ENCODE measurements around the gene TBC1D1.
A peak's percentile ranks its signal among the peaks of the same experiment; 100 is the strongest.

Gene TBC1D1

DNA sequence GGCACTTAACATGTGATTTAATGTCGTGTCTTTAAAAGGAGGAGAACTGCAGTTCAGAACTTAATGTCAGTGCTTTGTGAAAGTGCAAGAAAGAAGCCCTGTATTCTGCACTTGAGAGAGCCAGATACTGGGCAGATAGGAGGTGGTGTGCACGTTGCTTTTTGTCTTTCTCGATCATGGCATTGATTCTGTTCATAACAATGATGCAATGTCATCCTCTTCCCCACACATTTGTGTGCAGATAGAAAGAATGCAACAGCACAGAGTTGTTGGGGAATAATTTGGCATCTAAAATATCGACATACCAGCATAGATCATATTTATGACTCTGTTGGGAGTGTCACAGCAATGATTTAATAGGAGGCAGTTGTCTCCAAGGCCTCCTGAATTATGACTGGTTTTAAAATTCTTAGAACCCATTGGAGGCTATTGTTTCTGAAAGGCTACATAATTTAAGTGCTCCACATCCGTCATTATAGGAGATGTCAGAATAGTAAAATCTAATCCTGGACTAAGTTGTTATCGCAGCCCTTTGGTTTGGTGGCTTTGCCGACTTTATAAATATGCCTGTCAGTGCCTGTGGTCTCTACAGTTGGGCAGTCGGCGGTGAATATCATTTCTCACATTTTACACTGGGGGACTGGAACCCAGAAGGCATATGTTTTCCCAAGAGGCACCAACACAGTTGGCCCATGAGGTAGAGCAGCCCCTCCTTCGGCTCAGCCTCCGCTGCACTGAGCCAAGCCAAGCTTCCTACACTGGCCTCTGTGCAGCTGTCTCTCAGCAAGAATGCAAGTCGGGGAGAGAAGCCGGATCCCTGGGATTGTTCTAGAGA, 194.2 kb downstream of the TBC1D1 start:
- DNase-seq = no peak

DNA sequence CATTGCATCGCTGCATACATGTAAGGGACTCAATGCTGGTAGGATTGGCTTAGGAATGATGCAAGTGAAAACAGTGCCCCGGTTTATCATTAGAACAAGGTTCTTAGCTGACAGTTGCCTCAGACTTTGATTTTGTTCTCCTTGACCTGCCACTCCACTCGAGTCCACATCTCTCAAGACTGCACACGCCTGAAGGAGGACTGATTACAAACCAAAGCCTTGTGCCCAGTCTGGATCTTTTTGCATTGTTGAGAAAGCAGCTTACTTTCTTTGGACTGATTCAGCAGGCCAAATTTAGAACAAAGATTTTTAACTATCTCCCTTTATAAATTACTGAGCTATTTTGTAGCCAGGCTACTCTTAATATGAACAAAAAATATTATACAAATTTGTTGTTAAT, 194.9 kb downstream of the TBC1D1 start:
- DNase-seq = no peak

DNA sequence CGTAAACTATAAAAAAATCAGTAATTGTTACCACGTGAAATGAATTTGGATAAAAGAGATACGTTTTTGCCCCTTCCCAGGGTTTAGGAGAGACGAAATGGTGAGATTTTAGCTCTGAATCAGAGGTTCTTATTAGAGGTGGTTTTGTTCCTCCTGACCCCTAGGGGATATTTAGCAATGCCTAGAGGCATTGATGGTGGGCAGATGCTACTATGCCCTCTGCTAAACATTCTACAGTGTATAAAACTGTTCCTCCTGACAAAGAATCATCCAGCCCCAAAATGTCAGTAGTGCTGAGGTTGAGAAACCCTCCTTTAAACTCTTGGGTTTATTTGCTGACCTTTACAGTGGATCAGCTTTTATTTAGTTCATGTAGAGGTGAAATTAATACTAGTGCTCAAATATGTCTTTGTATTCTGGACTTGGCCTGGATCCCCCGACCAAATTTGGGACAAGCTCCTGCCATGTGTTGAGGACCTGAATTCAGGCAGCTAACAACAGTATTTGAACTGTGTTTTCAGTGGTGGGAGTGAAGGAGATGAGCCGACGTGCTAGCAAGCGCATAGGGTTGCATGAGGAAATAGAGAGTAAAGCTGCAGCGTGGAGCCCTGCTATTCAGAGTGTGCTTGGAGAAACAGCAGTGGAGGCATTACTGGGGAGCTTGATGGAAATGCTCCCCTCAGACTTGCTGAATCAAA, 195.4 kb downstream of the TBC1D1 start:
- no peak for DNase-seq

DNA sequence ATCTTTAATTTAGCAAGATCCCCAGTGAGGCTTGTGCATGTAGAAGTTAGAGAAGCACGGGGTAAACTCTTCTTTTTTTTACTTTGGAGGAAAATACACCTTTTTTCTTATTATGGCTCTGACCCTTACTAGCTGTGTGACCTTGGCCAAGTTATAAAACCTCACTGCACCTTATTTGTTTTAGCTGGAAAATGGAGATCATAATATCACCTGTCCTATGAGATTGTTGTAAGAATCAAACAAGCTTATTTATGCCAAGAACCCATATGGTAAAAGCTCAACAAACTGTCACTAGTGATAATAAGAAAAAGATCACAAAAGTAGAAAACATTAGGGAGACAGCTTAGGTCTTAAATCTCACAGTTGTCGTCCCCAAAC, 196.0 kb downstream of the TBC1D1 start:
- no peak for DNase-seq

DNA sequence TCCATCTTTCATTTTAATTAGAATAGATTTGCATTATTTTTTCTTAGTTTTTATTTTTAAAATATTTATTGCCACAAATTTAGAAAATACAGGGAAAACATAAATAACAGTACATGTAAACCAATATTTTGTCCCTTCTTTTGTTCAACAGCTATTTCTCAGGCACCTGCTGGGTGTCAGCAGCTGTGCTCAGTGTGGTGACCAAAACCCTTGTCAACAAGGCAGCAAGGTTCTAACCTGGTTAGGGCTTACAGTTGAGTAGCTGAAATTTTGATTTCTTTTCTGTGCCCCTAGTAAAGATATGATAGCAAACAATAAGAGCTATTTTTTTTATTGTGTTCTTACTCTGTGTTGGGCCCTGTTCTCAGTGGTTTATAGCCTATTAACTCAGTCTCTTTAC, 197.4 kb downstream of the TBC1D1 start:
- peak; percentile 27 for DNase-seq

DNA sequence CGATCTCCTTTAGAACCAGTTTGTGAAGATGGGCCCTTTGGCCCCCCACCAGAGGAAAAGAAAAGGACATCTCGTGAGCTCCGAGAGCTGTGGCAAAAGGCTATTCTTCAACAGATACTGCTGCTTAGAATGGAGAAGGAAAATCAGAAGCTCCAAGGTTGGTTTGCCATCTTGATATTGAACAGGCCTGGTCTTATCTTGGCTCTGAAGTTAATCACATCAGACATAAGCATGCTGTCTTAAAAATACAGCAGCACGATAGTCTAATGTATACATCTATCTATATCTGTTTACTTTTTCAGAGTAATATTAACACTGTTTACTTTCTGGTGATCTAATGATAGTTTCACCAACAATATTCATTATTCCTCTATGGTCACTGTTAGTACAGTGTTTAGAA, 199.1 kb downstream of the TBC1D1 start:
- no peak for DNase-seq

DNA sequence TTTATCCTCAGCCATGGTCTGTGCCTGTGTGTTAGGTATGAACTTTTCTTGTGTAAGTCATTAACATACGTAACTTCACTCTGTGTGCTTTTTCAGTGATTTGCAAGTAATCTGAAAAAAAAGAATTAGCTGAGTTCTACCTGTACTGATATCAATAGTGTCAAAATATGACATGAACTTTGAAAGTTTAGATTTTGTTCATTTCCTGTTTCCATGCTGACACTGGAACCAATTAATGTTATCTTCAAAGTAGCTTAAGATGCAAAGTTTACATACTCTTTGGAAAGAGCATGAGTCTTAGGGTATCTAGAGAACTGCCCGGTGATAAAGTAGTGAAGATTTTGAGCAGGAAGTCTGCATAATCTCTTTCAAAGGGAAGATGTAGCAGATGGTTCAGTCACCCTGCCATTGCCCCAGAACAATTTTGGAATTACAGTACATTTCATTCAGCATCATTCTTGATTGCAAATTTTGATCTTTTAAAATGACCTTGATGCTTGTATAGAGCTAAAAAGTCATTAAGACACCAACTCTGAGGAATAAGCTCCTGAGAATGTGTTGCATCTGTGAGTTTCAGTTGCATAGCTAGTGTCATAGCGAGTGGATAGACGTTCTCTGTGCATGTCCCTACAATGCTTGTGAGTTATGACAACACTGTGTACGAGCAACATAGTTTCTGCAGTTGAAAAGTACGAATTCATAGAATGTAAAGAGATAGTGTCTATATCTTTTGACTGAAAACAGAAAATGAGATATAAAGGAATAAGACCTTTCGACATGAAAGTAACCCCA, 199.8 kb downstream of the TBC1D1 start:
- no peak for DNase-seq

DNA sequence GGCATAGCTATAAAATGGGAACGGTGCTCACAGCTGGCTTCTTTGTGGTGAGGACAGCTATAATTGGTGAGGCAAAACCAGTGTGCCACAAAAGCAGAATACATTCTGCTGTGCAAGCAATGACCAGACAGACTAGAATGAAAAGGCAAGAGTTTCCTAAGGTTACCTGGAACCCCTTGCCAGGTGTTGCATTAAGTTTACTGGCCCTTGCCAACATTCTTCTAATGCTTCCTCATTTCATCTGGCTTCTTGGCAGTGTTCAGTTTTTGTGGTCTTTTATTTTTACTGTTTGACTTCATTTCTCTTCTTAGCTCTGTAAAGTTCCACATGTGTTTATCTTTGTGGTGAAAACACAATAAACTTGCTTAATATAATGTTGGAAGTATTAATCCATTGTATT, 200.8 kb downstream of the TBC1D1 start:
- no peak for DNase-seq

- DNase-seq = no peak
These were observed 201.8 kb downstream of the TBC1D1 start for GRCh38 chr4:38092701-38093100.

DNA sequence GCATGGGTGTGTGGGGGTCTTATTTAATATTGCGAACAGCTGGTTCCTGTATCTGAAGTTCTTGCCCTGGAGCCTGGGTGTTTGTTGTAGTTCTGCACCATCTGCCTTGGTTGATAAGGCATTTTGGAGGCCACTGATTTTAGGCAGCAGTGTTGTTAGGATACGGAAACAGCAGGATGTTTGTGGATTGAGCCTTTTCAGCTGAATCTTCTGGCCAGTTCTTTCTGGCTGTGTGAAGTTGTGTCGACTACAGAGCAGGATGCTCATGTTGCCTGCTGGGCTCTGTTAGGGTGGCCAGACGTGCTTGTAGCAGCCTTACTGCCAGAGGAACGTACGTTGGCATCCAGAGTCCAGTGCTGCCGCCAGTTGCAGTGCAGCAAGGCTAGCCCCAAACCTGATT, 203.5 kb downstream of the TBC1D1 start:
- no peak for DNase-seq

GRCh38 chr4:38095691-38096090, 204.8 kb downstream of the TBC1D1 start:
- no peak for DNase-seq

DNA sequence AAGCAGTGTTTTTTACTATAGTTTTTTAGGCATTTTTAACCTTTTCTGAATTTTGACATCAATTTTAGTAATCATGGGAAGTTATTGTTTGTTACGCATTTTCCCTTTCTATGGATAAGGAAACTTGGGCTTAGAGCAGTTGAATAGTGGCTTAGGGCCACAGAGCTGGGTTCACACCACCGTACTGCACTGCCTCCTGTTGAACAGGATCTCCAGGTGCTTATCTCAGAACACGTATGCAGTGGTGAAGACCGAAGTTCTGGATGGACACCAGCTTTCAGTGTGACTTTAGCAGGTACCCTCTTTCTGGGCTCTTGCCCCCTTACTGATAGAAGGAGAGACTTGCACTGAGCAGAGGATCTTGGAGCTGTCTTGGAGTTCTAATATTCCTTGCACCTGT, 206.9 kb downstream of the TBC1D1 start:
- DNase-seq = no peak

GRCh38 chr4:38099020-38099600, 208.2 kb downstream of the TBC1D1 start:
- DNase-seq = no peak

GRCh38 chr4:38099908-38100407, 209.1 kb downstream of the TBC1D1 start:
- no peak for DNase-seq

DNA sequence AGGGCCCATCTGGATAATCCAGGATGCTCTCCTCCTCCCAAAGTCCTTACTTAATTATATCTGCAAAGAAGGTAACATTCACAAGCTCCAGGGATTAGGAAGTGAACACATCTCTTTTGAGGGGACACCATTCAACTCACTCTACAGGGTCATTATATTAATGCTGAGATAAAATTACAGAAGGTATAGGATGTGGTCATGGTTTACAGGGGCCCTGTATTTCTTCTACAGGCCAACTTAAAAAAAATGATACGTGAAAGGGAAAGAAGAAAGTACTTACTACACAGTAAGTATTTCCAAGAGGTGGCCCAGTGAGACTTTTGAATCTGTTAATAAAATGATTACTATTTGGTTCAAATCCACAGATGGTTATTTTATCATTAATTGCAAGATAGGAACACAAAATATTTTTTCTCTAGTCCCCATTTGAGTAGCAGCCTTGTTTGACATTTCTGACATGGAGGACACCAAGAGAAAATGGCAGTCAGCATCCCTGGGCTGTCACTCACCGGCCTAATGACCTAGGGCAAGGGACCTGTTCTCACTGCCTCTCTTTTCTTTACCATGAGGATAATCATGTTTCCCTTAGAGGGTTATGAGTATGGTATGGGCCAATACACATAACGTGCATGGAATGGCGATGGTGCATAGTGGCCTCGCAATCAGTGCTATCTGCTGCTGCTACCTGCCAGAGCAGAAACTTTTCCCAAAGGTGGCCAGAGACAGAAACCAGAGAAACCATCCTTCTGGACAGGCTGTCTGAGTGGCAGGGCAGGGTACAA, 209.8 kb downstream of the TBC1D1 start:
- DNase-seq = no peak

- no peak for DNase-seq
These were observed 210.7 kb downstream of the TBC1D1 start for GRCh38 chr4:38101563-38101962.

DNA sequence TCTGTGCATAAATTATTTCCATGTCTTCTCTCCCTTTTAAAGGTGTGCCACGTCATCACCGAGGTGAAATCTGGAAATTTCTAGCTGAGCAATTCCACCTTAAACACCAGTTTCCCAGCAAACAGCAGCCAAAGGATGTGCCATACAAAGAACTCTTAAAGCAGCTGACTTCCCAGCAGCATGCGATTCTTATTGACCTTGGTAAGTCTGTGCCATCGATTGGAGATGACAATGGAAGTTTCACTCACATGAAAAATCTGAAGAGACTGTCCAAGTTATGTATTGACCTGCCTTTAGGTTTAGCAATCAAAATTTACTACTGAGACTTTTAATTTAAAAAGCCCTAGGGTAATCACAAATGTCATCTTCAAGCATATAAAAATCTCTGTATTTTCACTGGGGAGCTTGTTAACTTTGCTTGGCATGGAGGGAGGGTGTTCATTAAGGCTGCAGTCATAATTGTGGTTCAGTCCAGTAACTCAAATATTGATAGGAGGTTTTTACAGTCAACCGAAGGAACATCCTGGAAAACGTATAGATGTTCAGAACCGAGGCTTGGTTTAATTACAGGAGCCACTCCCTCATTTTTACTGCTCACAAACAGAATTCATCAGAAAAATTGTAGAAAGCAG, 212.2 kb downstream of the TBC1D1 start:
- DNase-seq = no peak

GRCh38 chr4:38105475-38106220, 214.8 kb downstream of the TBC1D1 start:
- peak; percentile 45 for DNase-seq

GRCh38 chr4:38106311-38106710, 215.4 kb downstream of the TBC1D1 start:
- no peak for DNase-seq

- DNase-seq = peak; percentile 17
These were observed 216.1 kb downstream of the TBC1D1 start for GRCh38 chr4:38106886-38107514.

GRCh38 chr4:38107818-38108217, 216.9 kb downstream of the TBC1D1 start:
- no peak for DNase-seq
